GM12801 (cell line): Measurements from ENCODE around the gene MS4A4E.

Experiments used
- TF ChIP-seq, protein P1 (sequence below): IDR thresholded peaks from one replicate; pipeline ENCODE4 v1.5.1; 2011; ENCODE audit warnings: control low read depth; ENCODE audit not compliant: insufficient read length; ENCODE audit errors: extremely low read depth

The MS4A4E gene

GRCh38 chr11:60265373-60266214, 22.7 kb upstream of the MS4A4E start:
- TF ChIP-seq, protein P1, sequence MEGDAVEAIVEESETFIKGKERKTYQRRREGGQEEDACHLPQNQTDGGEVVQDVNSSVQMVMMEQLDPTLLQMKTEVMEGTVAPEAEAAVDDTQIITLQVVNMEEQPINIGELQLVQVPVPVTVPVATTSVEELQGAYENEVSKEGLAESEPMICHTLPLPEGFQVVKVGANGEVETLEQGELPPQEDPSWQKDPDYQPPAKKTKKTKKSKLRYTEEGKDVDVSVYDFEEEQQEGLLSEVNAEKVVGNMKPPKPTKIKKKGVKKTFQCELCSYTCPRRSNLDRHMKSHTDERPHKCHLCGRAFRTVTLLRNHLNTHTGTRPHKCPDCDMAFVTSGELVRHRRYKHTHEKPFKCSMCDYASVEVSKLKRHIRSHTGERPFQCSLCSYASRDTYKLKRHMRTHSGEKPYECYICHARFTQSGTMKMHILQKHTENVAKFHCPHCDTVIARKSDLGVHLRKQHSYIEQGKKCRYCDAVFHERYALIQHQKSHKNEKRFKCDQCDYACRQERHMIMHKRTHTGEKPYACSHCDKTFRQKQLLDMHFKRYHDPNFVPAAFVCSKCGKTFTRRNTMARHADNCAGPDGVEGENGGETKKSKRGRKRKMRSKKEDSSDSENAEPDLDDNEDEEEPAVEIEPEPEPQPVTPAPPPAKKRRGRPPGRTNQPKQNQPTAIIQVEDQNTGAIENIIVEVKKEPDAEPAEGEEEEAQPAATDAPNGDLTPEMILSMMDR: no peak

DNA sequence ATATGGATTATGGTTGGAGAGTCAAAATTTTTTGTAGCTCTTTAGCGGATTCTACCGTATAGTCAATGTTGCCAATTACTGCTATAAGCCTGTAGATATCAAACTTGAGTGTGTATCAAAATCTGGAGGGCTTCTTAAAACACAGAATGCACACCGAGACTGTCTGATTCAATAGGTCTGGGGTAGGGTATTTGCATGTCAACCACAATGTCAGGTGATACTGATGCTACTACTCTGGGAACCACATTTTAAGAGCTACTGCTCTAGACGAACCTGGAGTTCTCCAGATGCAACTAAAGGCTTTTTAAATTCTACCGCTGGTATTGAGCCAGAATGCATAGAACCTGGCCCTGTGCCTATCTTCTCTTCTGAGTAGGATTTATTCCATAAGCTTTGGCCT, 21.7 kb upstream of the MS4A4E start:
- TF ChIP-seq, protein P1: no peak

- TF ChIP-seq, protein P1: no peak
Measured at GRCh38 chr11:60263402-60263801, 20.5 kb upstream of the MS4A4E start.

DNA sequence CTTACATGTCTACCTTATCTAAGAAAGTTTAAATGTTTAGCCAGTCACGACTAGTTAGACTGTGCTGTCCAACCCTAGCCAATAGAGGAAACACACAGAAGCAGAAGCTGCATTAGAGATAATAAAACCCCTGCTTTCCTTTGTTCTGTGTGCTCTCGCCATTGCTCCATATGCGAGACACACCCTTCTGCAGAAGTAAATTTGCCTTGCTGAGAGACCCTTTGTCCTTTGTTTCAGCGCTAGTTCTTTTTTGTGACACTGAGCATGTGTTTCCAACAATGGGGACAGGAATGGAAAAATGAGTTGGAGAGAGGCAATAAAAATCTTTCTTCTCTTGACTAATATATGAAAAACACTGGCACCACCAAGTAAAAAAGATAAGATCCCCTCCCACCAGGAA, 18.1 kb upstream of the MS4A4E start:
- TF ChIP-seq, protein P1: no peak

DNA sequence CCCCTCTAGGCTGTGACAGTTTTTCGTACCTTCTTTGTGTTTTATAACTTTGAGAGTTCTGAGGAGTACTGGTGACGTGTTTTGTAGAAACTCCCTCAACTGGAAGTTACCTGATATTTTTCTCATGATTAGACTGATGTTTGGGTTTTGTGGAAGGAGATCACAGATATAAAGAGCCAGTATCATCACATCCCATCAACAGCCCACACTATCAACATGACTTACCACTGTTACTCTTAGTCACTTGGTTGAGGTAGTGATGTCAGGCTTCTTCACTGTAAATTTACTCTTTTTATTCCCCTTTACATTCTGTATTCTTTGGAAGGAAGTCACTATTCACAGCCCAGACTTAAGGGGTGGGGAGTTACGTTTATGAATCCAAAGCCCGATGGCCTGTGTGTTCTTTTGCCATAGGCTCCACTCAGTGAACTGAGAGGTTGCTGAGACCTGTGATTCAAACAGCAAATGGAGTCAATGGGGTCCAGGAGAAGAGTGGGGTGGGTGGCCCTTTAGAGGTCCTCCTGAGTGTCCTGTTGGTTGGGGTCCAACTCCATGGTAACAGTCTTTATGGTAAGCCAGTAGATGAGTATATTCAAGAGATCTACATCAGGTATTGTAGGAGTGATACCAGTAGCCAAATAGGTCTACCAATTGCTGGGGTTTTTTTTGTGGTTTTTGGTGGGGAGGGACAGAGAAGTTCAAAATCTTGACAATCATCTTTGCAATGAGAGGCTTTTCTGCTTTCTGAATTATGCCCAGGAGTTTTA, 15.2 kb upstream of the MS4A4E start:
- TF ChIP-seq, protein P1: no peak

- TF ChIP-seq, protein P1: no peak
Measured at GRCh38 chr11:60252213-60253108, 9.5 kb upstream of the MS4A4E start.
